ENCODE measurements around the gene RPP25L. TPM values are rescaled to one million over a fixed set of nuclear protein-coding genes. Genes with fewer than 3 reads are reported as not detected.
A peak's percentile ranks its signal among the peaks of the same experiment; 100 is the strongest.

Gene RPP25L, protein sequence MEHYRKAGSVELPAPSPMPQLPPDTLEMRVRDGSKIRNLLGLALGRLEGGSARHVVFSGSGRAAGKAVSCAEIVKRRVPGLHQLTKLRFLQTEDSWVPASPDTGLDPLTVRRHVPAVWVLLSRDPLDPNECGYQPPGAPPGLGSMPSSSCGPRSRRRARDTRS
- 20.2 to 24.6 TPM (median 24.5 TPM) in 3 replicates for total RNA-seq

DNA sequence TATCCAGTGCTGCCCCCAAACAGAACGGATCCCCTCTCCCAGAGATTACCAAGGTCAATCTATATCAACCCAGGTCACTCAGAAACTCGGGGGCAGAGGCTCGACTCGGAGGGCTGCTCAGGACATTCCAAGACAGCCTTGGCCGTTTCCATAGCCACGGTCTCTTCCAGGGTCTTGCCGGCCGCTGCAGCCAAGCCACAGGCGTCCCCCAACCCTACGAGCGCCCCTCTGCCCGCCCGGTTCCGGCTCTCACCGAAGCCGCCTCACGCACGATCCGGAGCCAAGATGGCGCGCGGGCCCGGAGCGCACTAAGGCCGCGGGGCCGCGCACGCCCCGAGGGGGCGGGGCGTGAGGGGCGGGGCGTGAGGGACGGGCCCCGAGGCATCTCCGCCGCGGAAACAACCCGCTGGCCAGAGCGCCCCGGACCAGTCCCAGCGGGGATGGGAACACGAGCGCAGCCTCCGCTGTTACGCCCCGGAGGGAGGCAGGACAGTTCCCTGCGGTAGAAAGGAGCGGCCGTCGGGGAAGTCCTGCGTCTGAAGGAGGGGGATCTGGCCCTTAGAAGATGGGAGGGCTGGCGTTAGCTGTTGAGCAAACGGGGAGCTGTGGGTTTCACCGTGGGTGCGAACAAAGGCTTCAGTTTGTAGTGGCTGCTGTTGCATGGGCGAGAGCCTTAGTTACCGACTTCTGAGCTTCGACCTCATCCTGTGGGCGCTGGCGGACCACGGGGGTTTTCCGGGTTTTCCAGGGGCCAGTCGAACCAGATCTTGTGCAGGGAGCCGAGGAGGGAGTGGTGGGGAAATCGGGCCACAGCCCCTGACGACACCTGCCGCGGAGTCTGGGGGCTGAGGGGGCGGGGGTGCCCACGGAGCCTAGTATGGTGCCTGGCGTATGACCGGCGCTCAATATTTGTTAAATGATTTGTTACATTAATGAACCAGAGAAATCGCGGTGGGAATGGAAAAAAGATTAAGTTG lies at the start of gene RPP25L:
RPP25L (minus strand) TSS at position 287 of the 977 bp plus-strand sequence. CDS start 801 bp downstream, outside the sequence.
- TF ChIP-seq, protein P1, sequence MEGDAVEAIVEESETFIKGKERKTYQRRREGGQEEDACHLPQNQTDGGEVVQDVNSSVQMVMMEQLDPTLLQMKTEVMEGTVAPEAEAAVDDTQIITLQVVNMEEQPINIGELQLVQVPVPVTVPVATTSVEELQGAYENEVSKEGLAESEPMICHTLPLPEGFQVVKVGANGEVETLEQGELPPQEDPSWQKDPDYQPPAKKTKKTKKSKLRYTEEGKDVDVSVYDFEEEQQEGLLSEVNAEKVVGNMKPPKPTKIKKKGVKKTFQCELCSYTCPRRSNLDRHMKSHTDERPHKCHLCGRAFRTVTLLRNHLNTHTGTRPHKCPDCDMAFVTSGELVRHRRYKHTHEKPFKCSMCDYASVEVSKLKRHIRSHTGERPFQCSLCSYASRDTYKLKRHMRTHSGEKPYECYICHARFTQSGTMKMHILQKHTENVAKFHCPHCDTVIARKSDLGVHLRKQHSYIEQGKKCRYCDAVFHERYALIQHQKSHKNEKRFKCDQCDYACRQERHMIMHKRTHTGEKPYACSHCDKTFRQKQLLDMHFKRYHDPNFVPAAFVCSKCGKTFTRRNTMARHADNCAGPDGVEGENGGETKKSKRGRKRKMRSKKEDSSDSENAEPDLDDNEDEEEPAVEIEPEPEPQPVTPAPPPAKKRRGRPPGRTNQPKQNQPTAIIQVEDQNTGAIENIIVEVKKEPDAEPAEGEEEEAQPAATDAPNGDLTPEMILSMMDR (IDR thresholded peaks at IDR 0.05; ENCODE audit: unreplicated experiment), result no peak
- H3K27me3 Mint-ChIP-seq (ENCODE audit: low read depth), result no peaks in the 10 kb centered on the region
- peak; percentile 79 to 88 for DNase-seq (ENCODE audit: low spot score in 2 of 2, unreplicated experiment in 2 of 2)

DNA sequence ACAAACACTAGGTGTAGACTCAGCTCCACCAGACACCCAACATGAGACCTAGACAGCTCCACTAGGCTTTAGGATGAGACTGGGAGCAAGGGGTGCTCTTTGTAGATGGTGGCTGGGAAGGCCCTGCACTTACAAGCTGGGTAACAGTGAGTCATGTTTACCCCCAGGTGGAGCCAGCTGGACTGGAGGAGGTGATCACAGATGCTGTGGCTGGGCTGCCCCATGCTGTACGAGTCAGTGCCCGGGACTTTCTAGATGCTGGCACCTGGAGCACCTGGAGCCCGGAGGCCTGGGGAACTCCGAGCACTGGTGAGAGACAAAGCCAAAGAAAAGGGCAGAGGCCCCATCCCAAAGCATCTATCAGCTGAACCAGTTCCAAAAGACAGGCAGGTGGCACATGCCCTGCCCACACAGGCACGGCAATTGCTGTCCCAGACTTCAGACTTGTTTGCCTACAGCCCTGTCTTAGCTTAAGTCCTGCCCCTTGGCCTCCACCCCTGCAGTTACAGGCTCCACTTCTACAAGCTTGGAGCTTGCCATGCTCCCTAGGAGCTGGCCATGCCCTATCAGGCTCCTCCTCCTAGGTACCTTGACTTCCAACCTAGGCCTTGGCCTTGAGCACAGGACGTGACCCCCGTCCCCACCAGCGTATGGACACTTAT lies 47.8 kb upstream of the RPP25L start:
- no peak for DNase-seq (ENCODE audit: low spot score in 2 of 2, unreplicated experiment in 2 of 2)

More for the DNA sequence above, at the start of gene RPP25L:
- Mint-ChIP-seq H3K4me3 (peak within 1 kb of the TSS; percentile 75), H3K27ac (peak within 1 kb of the TSS; percentile 95), H3K9me3 (no peaks in the 10 kb centered on the region), H3K36me3 (peaks cover 11% of the 10 kb centered on the region), H3K4me1 (peaks cover 25% of the 10 kb centered on the region)

DNA sequence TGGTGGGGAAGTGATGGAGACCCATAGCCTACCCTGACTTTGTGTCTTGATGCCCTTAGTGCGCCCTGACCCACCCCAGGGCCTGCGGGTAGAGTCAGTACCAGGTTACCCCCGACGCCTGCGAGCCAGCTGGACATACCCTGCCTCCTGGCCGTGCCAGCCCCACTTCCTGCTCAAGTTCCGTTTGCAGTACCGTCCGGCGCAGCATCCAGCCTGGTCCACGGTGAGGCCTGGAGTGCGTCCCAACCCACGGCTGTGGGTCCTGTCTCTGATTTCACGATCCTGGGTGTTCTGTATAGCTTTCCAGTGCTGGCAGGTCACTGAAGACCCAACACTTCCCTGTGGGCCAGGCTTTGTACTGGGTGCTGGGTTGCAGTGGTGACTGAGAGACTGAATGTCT lies 46.6 kb upstream of the RPP25L start:
- Mint-ChIP-seq H3K27me3 (ENCODE audit: low read depth) (no peaks in the 10 kb centered on the region), H3K4me1 (peaks cover 21% of the 10 kb centered on the region), H3K36me3 (peaks cover 14% of the 10 kb centered on the region), H3K27ac (peak overlapping the region; percentile 50), H3K4me3 (no peak overlapping the region), H3K9me3 (no peaks in the 10 kb centered on the region)
- TF ChIP-seq, protein P1 (IDR thresholded peaks at IDR 0.05; ENCODE audit: unreplicated experiment), result no peak
- DNase-seq (ENCODE audit: low spot score in 2 of 2, unreplicated experiment in 2 of 2), result no peak

More for the DNA sequence above, 47.8 kb upstream of the RPP25L start:
- Mint-ChIP-seq H3K36me3 (peaks cover 14% of the 10 kb centered on the region), H3K27me3 (ENCODE audit: low read depth) (no peaks in the 10 kb centered on the region), H3K4me3 (no peak overlapping the region), H3K9me3 (no peaks in the 10 kb centered on the region), H3K27ac (no peak overlapping the region), H3K4me1 (peaks cover 18% of the 10 kb centered on the region)
- TF ChIP-seq, protein P1 (IDR thresholded peaks at IDR 0.05; ENCODE audit: unreplicated experiment), result no peak

DNA sequence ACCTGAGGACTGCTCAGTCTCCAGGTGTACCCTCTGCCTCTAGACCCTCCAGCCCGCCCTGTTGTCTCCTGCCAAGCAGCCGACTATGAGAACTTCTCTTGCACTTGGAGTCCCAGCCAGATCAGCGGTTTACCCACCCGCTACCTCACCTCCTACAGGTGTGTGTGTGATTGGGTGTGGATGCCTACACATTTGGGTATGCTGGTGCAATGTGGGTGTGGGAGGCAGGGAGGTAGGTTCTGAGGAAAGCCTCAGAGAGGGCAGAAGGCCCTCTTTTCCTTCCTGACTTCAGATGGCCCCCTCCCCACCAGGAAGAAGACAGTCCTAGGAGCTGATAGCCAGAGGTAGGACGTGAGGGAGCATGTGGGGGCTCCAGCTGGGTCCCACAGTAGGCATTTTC lies 45.1 kb upstream of the RPP25L start:
- no peak overlapping the region for H3K4me3 Mint-ChIP-seq
- peaks cover 14% of the 10 kb centered on the region for H3K36me3 Mint-ChIP-seq
- H3K4me1 Mint-ChIP-seq, result peaks cover 36% of the 10 kb centered on the region
- no peak for DNase-seq (ENCODE audit: low spot score in 2 of 2, unreplicated experiment in 2 of 2)
- TF ChIP-seq, protein P1 (IDR thresholded peaks at IDR 0.05; ENCODE audit: unreplicated experiment), result no peak
- no peak overlapping the region for H3K27ac Mint-ChIP-seq
- H3K27me3 Mint-ChIP-seq (ENCODE audit: low read depth), result no peaks in the 10 kb centered on the region
- no peaks in the 10 kb centered on the region for H3K9me3 Mint-ChIP-seq

DNA sequence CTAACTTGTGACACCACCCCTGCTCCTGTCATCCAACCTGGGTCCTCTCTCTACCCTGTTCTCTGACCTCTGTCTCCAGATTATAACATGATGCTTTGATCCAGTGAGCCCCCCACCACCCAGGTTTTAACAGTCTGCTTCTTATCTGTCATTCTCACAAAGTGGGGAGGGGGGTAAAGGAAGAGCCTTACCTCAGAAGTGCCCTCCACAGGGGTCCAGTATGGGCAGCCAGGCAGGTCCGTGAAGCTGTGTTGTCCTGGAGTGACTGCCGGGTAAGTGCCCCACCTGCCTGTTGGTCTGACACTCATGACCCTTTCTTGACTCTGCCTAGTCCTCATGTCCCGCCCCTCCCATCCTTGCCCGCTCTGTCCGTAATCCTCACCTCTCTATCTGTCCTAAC lies 43.5 kb upstream of the RPP25L start:
- H3K9me3 Mint-ChIP-seq, result no peaks in the 10 kb centered on the region
- peaks cover 4% of the 10 kb centered on the region for H3K36me3 Mint-ChIP-seq
- DNase-seq (ENCODE audit: low spot score in 2 of 2, unreplicated experiment in 2 of 2), result no peak
- peaks cover 46% of the 10 kb centered on the region for H3K4me1 Mint-ChIP-seq
- H3K27ac Mint-ChIP-seq, result no peak overlapping the region
- H3K27me3 Mint-ChIP-seq (ENCODE audit: low read depth), result no peaks in the 10 kb centered on the region
- H3K4me3 Mint-ChIP-seq, result peak overlapping the region; percentile 7
- TF ChIP-seq, protein P1 (IDR thresholded peaks at IDR 0.05; ENCODE audit: unreplicated experiment), result no peak

All from mesothelial cell of epicardium (in vitro differentiated cells).